T-helper 2 cell treated with Interferon-gamma antibody and Interleukin-4, amounts not matched to agents 5 μg/mL and 100 μg/mL, for 36 hours (primary cell): ENCODE data around the gene ZDHHC11.
"Not testable (repeated sequence)": the region's sequence is repeated elsewhere in the genome, so short reads cannot be mapped to it uniquely, and the experiment has no call there.

Experiments used
- DNase-seq: peaks from one replicate; pipeline ENCODE4 v3.0.0; 2021; ENCODE audit warnings: low spot score
- H3K27ac Mint-ChIP-seq: one replicate; pipeline ENCODE4 v1.8.0; 2021; ENCODE audit warnings: mild to moderate bottlenecking, mixed read lengths
- H3K27me3 Mint-ChIP-seq: one replicate; pipeline ENCODE4 v1.8.0; 2021; ENCODE audit warnings: low read depth, mixed read lengths
- H3K36me3 Mint-ChIP-seq: one replicate; pipeline ENCODE4 v1.8.0; 2021; ENCODE audit warnings: low read depth, mixed read lengths
- H3K4me1 Mint-ChIP-seq: one replicate; pipeline ENCODE4 v1.8.0; 2021; ENCODE audit warnings: low read depth, mixed read lengths
- H3K4me3 Mint-ChIP-seq: one replicate; pipeline ENCODE4 v1.8.0; 2022; ENCODE audit warnings: mild to moderate bottlenecking, moderate library complexity, mixed read lengths
- H3K9me3 Mint-ChIP-seq: one replicate; pipeline ENCODE4 v1.8.0; 2021; ENCODE audit warnings: mixed read lengths

Gene ZDHHC11

DNA sequence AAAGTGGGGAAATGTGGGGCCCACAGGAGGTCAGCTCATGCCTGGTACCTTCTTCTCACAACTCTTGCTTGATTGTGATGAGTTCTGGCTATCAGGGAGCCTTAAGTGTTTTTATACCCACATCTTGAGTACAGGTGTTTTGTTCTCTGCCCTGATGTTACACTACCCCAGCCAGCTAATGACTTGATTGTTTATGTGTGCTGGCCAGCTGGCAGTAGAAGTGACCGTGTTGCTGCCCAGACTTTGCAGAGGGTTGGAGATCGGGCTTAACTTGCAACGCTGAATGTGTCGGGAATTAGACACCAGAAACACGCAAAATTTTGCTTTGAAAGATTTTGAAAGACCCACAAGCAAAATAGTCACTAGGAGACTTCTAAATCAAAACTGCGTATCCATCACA lies 49.3 kb downstream of the ZDHHC11 start:
- peaks cover 1% of the 10 kb centered on the region for H3K4me1 Mint-ChIP-seq
- no peaks in the 10 kb centered on the region for H3K27me3 Mint-ChIP-seq
- peaks cover 12% of the 10 kb centered on the region for H3K9me3 Mint-ChIP-seq
- no peak for DNase-seq
- H3K36me3 Mint-ChIP-seq: peaks cover 7% of the 10 kb centered on the region
- no peak overlapping the region for H3K4me3 Mint-ChIP-seq
- no peak overlapping the region for H3K27ac Mint-ChIP-seq

DNA sequence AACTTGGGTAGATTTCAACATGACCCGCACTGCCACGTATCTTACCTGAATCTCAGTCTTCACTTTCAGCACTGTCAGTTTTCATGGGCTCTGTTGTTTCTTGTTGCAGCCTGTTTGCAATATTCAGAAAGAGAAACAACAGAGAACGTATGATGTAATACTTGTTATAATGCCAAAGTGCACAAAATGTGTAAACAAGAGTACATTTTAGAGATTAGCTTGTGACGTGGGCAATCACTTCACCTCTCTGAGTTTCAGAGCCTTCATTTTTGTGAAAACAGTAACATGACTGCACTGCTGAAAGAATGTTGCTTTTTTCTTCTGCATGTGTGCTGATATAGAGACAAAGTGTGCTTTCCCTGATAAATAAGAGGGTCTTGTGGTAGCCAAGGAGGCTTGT lies 49.7 kb downstream of the ZDHHC11 start:
- not testable (repeated sequence) for H3K36me3 Mint-ChIP-seq, H3K4me3 Mint-ChIP-seq, H3K27me3 Mint-ChIP-seq, H3K27ac Mint-ChIP-seq, H3K4me1 Mint-ChIP-seq, DNase-seq
- H3K9me3 Mint-ChIP-seq: peaks cover 13% of the 10 kb centered on the region

DNA sequence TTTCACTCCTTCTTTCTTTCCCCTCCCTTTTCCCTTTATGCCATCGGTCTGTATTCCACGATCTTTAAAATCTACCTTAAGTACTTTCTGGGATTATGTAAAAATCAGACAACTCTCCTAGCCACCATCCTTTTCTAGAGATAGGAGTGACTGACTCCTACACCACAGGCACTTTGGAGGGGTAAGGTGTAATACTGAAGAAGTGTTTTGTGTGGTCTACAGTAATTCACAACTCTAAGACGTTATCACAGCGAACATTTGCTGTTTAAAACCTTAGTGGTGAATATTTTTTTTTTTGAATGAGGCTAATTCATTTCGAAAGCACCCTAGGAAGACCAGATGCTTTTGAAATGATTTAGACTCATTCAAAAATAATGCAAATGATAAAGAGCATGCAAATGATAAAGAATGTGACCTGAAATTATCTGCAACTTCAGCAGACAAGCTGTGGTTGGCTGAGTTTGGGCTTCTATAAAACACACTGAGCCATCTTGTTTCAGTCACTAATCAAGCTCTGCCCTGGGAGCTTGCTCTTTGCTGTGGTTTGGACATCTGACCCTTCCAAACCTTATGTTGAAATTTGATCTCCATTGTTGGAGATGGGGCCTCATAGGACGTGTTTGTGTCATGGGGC lies 52.2 kb downstream of the ZDHHC11 start:
- not testable (repeated sequence) for H3K9me3 Mint-ChIP-seq, H3K27ac Mint-ChIP-seq, H3K4me1 Mint-ChIP-seq, H3K27me3 Mint-ChIP-seq, H3K4me3 Mint-ChIP-seq, DNase-seq
- H3K36me3 Mint-ChIP-seq: peaks cover 11% of the 10 kb centered on the region

DNA sequence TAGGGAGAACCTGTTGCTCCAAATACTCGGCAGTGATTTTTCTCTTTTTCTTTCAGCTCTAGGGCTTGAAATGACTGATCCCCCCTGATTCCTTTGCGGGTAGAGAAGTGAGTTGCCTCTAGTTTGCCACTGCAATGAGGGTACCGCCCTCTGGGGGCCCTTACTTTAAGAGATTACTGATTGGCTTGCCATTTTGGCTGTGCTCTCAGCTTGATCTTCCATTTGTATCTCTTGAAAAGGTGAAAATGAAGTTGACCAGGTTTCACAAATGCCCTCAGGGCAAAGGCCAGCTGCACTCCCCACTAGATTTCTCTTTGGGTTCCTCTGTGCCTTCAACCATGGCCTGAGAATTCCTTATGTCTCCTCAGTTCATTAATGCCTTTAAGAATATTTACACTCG lies 52.8 kb downstream of the ZDHHC11 start:
- H3K36me3 Mint-ChIP-seq, DNase-seq, H3K27me3 Mint-ChIP-seq, H3K27ac Mint-ChIP-seq, H3K9me3 Mint-ChIP-seq, H3K4me3 Mint-ChIP-seq, H3K4me1 Mint-ChIP-seq: not testable (repeated sequence)

DNA sequence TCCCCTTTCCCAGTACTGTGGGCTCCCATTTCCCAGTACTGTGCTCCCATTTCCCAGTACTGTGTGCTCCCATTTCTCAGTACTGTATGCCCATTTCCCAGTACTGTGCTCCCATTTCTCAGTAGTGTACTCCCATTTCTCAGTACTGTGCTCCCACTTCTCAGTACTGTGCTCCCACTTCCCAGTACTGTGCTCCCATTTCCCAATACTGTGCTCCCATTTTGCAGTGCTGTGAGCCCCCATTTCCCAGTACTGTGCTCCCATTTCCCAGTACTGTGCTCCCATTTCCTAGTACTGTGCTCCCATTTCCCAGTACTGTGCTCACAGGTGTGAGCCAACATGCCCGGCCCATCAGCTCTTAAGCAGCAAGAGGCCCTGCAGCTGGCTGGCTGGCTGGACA lies 54.9 kb downstream of the ZDHHC11 start:
- H3K4me1 Mint-ChIP-seq, H3K27me3 Mint-ChIP-seq, H3K4me3 Mint-ChIP-seq, H3K9me3 Mint-ChIP-seq, H3K27ac Mint-ChIP-seq, DNase-seq, H3K36me3 Mint-ChIP-seq: not testable (repeated sequence)

DNA sequence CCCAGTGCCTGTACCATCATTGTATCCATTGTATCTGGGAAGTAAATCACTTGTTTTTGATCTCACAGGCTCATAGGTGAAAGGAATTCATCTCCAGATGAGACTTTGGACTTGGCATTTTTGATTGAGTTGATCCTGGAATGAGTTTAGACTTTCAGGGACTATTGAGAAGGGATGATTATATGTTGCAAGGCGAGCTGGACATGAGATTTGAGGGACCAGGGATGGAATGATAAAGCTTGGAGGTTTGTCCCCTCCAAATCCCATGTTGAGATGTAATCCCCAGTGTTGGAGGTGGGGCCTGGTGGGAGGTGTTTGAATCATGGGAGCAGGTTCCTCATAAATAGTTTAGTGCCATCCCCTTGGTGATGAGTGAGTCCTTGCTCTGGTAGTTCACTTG lies 55.8 kb downstream of the ZDHHC11 start:
- not testable (repeated sequence) for H3K27ac Mint-ChIP-seq, H3K36me3 Mint-ChIP-seq, DNase-seq, H3K4me3 Mint-ChIP-seq, H3K4me1 Mint-ChIP-seq, H3K9me3 Mint-ChIP-seq
- peaks cover 11% of the 10 kb centered on the region for H3K27me3 Mint-ChIP-seq

DNA sequence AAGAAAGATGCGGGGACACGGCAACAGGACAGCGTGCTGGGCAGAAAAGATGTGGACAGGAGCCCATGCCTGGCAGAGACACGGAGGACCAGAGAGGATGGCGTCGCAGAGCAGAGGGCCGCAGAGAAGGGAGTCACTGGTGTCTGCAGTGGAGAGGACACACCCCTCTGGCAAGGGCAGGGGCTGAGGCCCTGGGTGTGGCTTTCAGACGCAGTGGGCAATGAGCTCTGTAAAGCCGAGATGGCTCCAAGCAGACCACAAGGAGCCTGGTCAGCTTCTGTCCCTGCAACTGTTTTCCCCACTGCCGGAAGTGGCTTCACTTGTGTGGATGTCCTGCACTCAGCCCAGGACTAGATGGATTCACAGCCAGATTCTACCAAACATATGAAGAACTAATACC lies 62.1 kb downstream of the ZDHHC11 start:
- not testable (repeated sequence) for H3K9me3 Mint-ChIP-seq, H3K4me1 Mint-ChIP-seq, H3K4me3 Mint-ChIP-seq, H3K27ac Mint-ChIP-seq, DNase-seq, H3K36me3 Mint-ChIP-seq
- H3K27me3 Mint-ChIP-seq: peaks cover 16% of the 10 kb centered on the region

DNA sequence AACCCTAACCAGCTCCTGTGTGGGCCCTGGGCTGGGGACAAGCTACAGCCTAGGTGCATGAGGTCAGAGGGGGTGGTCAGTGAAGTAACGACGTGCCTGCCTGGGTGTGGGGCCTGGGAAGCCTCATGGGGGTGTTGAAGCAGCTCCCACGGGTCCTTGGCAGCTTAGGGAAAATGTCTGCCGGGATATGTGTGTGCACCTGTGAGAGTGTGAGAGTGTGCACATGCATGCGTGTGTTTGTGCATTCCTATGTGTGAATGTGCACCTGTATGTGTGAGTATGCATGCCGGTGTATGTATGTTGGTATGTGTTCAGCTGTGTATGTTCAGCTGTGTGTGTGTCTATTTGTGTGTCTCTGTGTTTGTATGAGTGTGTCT lies 62.9 kb downstream of the ZDHHC11 start:
- H3K36me3 Mint-ChIP-seq: not testable (repeated sequence)

DNA sequence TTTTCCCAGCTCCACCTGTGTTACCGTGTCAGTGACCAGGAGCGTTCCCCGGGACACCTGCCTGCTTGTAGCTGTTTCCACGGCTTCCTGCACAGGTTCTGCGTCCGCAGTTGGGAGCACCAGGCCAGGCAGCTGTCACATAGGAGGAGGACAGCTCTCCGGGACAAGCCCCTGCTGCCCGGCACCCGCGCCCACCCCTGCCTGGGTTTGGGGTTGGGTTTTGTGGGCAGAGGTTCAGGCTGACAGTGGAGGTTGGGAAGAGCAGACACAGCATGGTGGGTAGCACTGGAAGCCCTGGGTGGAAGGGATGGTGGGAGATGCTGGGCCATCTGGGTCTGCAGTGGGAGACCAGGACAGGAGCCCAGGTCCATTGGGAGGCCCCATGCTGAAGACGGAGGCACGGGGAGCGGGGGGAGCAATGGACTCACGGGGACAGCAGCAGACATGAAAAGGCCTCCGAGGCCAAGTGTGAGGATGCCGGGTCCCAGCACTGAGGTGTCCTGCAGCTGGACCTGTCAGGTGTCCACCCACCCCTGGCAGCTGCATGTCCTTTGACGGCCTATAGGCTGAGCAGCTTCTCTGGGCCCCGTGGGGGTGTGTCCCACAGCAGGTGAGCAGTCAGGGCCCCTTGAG lies 63.4 kb downstream of the ZDHHC11 start:
- not testable (repeated sequence) for DNase-seq, H3K27ac Mint-ChIP-seq, H3K36me3 Mint-ChIP-seq, H3K9me3 Mint-ChIP-seq, H3K4me3 Mint-ChIP-seq, H3K4me1 Mint-ChIP-seq
- peaks cover 19% of the 10 kb centered on the region for H3K27me3 Mint-ChIP-seq

More for the DNA sequence above, 62.9 kb downstream of the ZDHHC11 start:
- not testable (repeated sequence) for DNase-seq, H3K4me1 Mint-ChIP-seq, H3K9me3 Mint-ChIP-seq, H3K27ac Mint-ChIP-seq, H3K4me3 Mint-ChIP-seq
- H3K27me3 Mint-ChIP-seq: peaks cover 19% of the 10 kb centered on the region

DNA sequence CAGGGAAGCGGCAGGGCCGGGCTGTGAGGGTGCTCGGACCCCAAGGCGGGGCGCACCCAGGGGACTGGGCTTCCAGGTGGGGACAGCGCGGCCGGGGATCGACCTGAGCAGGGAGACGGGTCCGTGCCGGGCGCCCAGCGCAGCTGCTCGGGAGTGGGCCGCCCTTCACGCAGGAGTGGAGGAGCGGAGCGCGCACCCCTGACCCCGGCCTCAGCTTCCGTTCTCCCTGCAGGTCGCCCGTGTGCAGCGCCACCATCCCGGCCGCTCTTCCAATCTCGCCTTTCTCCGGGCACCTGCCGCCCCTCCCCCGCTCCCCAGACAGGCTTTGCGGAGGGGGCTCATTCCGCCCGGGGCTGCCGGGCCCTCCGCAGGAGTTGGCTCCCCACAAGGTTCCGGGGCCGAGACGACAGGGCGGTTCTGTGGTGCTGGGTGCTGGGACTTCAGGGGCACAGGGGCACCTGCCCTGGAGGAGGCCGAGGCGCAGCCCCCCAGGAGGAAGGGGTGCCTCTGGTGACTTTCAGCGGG lies 65.5 kb downstream of the ZDHHC11 start:
- DNase-seq, H3K27ac Mint-ChIP-seq: not testable (repeated sequence)

DNA sequence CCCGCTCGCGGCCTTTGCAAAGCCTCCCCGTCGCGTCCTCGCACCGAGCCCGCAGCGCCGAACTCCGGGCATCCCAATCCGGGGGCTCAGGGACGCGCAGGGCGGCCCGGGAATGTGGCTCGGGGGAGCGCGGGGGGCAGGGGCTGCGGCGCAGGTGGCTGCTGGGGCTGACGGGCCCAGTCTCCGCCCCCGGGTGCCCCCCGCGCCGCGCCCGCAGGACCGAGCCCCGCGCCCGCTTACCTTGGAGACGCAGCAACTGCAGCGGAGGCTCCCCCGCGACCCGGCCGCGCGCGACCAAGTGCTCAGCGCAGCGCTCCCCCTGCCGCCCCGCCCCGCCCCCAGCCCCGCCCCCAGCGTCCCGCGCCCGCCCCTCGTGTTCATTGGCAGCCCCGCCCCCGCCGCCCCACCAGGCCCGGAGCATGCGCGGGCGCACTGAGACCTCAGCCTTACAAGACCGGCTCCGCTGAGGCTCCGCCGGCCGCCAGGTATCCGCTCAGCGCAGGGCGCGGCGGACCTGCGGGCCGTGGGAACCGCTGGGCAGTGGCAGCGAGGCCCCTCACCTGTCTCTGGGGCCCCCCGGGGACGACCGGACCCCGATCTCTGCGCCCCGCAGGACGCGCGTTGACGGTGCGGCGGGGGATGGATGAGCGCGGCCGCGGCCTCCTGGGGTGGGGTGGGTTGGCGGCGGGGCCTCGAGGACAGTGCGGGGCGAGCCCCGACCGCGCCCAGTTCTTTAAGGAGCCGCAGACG lies 66.2 kb downstream of the ZDHHC11 start, which contains the start of gene ZDHHC11B:
Gene ZDHHC11B (minus strand): TSS at position 302 of the 750 bp plus-strand sequence. CDS start 17,810 bp downstream, outside the sequence.
- peak; percentile 83 for DNase-seq
- H3K4me1 Mint-ChIP-seq, H3K27ac Mint-ChIP-seq, H3K9me3 Mint-ChIP-seq, H3K27me3 Mint-ChIP-seq, H3K36me3 Mint-ChIP-seq: not testable (repeated sequence)
- H3K4me3 Mint-ChIP-seq: peak within 1 kb of the TSS; percentile 61

More for the DNA sequence above, 65.5 kb downstream of the ZDHHC11 start:
- H3K4me1 Mint-ChIP-seq, H3K36me3 Mint-ChIP-seq, H3K9me3 Mint-ChIP-seq: not testable (repeated sequence)
- Mint-ChIP-seq H3K4me3 (peak overlapping the region; percentile 34), H3K27me3 (peaks cover 12% of the 10 kb centered on the region)

DNA sequence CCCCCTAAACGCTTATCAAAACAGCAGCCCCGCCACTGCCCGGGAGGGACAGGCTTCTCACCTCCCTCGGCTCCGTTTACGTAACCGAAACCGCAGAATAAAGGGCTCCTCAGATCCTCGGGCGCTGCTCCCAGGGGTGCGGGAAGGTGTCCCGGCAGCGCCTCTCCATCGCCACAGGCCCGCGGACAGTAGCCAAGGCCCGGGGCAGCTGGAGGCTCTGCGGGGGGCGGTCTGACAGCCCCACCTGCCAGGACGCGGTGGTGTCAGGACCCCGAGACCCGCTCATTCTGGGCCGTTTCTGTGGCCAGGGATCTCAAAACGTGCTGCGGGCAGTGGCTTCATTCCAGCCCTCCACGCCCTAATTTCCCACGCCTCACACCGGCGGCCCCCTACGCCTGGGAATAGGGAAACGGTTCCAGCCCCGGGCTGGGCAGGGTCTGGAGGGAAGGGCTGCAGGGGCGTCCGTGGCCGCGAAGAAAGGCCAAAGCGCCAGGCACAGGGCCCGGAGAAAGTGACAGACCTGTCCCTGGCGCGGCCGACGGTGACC lies 66.8 kb downstream of the ZDHHC11 start:
- not testable (repeated sequence) for H3K9me3 Mint-ChIP-seq, H3K27me3 Mint-ChIP-seq, H3K36me3 Mint-ChIP-seq, H3K27ac Mint-ChIP-seq, H3K4me1 Mint-ChIP-seq, DNase-seq
- peak overlapping the region; percentile 40 for H3K4me3 Mint-ChIP-seq

DNA sequence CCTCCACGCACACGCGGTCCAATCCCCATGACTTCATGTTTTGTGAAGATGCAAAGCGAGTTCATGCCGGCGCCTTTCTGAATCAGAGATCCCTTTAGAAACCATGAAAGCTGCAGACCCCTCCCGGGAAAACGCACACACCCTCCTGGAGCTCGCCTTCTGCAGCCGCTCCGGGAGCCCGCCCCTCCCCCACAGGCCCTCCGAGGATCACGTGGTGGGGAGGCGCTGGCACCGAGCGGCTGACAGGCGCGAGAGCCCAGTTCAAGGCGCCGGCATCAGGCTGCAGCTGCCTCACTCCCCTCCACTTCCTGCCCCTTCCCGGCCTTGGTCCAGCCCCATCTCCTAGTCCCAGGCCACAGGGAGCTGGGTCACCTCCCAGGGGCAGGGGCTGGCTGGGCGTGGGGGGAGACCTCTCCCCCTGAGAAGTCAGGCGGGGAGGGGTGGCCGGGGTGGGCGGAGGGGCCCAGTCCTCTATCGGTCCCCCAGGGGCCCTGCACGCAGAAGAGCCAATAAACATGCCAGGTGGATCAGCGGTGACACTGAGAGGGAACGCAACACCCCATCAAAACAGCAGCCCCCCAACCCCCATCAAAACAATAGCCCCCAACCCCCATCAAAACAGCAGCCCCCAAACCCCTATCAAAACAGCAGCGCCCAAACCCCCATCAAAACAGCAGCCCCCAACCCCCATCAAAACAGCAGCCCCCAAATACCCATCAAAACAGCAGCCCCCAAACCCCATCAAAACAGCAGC lies 67.6 kb downstream of the ZDHHC11 start:
- H3K27me3 Mint-ChIP-seq, DNase-seq, H3K9me3 Mint-ChIP-seq, H3K4me1 Mint-ChIP-seq, H3K36me3 Mint-ChIP-seq, H3K27ac Mint-ChIP-seq: not testable (repeated sequence)
- peak overlapping the region; percentile 40 for H3K4me3 Mint-ChIP-seq
